T-helper 2 cell (primary cell): ENCODE data around the gene CLCN3.
"Not testable (repeated sequence)": the region's sequence is repeated elsewhere in the genome, so short reads cannot be mapped to it uniquely, and the experiment has no call there.

Experiments
- DNase-seq, 5 experiments: peaks; one replicate each; pipeline versions ENCODE4 v3.0.0 to v3.0.0-alpha.2; 2012 to 2022

The CLCN3 gene

DNA sequence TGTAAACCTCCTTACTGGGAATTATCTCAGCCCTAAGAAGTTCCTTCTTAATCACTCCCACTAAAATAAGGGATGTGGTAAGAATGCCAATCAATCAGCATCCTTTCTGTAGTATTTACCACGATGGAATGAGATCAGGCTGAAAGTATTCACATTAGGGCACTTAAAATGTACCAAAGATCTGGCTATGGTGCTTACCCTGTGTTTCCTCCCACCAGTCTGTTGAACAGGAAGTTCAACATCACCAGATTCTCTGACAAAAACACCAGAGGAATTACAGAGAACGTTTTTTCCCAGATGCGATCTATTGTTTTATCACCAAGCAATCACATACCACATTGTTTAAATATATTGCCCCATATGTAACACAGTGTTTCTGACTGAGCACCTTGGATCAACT is 2.1 kb upstream of the CLCN3 start:
- peak in 1 of 5 experiments; percentile 48 for DNase-seq

DNA sequence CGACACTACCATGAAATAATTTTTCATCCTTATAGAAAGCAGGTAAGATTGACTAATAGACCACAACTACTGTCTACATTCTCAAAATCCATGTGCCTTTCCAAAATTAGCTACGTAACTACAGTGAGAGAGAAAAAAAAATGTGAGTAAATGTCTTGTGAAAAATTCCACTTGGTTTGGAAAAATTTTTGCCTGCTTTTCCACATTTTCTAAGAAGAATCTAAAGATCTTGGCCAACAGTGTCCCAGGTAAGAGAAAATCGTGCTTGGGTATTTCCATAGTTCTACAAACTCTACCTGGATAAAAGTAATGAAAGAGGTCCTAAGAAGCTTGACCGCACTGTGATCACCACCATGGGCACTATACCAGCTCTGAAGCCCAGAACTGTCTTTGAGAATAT is 1.4 kb upstream of the CLCN3 start:
- DNase-seq, result no peak

- DNase-seq, result peak in 2 of 5 experiments; percentile 44 to 72
These were observed 840 bp upstream of the CLCN3 start for GRCh38 chr4:169619518-169619957.

GRCh38 chr4:169620880-169621248 is 486 bp downstream of the CLCN3 start:
- DNase-seq, result peak in 2 of 5 experiments; percentile 9 to 67

DNA sequence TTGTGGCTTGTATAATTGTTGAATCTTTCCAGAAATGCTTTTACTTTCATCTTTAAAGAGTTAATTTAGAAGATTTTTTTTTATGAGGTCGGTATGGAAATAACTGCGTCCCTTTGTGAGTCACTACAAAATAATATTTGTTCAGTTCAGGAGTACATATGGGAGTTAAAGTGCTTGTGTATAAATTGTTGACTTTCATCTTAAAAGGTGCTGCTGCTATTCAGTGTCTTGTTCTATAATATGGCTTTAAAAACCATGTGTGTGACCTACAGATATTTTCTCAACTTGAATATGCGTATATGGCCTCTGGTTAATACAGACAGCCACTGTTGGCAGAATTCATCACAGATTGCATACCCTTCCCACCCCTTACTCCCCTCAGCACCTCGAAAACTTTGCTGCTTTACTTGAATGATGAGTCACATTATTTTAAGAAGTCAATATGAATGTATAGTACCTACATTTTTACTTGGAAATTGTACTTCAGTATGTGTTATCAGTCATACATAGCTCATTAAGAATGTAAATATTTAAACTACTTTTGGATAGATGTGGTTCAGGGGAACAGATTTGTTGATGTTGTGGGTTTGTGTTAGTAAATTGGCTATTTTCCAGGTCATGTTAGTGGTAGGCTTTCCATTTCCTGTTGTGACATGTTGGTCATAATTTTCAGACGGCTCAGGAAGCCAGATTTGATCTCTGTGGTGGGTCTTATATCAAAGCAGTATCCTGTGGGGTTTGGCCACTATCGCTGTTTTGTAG is 1.5 kb downstream of the CLCN3 start:
- DNase-seq, result peak in 3 of 5 experiments; percentile 21 to 94 (median 82)

- peak in 1 of 5 experiments; percentile 10 for DNase-seq
These were observed 2.2 kb downstream of the CLCN3 start for GRCh38 chr4:169622566-169622965.

GRCh38 chr4:169624012-169624411 is 3.6 kb downstream of the CLCN3 start:
- DNase-seq, result not testable (repeated sequence)

DNA sequence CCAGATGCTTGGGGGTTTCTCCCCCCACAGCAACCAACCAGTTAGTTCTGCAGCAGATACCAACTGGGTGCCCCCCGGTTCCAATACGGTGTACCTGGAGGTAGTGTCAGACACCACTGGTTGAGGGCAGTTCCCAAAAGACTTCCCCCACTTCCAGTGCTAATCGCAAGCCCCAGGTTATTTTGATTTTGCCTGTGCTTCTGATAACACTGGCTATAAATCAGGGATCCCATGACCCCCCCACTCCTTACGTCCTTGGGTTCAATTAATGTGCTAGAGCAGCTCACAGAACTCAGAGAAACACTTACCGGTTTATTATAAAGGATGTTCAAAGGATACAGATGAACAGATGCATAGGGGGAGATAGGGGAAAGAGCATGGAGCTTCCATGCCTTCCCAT is 5.5 kb downstream of the CLCN3 start:
- DNase-seq, result no peak

GRCh38 chr4:169626331-169627282 is 6.2 kb downstream of the CLCN3 start:
- DNase-seq, result peak in 1 of 5 experiments; percentile 56

DNA sequence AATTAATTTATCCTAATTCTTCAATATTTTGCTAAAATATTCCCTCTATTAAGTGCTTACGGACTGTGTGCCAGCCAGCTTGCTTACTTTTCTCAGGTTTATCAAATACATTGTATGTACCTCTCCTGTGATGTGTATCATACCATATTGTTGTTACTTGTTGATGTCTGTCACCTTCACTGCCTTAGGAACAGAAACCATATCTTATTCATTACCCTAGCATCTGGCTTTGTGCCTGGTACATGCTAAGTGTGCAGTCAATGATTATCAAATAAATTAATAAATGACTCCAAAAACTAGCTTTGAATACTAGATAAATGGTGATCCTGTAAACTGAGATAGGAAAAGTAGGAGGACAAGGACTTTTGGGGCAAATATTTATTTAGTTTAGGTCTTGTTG is 6.9 kb downstream of the CLCN3 start:
- DNase-seq, result no peak

GRCh38 chr4:169628579-169628978 is 8.2 kb downstream of the CLCN3 start:
- DNase-seq, result no peak

DNA sequence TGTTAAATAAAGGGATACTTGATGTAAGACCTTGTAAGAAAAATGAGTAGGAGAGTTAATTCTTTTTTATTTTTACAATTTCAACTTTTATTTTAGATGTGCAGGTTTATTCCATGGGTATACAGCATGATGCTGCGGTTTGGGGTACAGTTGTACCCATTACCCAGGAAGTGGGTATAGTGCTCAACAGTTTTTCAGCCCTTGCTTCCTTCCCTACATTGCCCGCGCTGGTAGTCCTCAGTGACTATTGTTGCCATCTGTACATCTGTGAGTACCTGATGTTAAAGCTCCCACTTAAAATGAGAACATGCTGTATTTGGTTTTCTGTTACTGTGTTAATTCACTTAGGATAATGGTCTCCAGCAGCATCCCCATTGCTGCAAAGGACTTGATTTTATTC is 9.7 kb downstream of the CLCN3 start:
- peak in 1 of 5 experiments; percentile 8 for DNase-seq

DNA sequence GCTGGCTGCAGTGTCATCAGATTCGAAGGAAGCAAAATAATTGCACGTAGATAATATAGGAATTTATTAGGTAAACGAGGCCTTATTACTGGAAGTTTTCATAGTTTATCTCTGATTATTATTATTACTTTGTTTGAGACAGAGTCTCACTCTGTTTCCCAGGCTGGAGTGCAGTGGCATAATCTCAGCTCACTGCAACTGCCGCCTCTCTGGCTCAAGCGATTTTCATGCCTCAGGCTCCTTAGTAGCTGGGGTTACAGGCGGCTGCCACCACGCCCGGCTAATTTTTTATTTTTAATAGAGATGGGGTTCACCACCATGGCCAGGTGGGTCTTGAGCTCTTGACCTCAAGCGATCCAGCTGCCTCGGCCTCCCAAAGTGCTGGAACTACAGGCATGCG is 12.5 kb downstream of the CLCN3 start:
- DNase-seq, result no peak

DNA sequence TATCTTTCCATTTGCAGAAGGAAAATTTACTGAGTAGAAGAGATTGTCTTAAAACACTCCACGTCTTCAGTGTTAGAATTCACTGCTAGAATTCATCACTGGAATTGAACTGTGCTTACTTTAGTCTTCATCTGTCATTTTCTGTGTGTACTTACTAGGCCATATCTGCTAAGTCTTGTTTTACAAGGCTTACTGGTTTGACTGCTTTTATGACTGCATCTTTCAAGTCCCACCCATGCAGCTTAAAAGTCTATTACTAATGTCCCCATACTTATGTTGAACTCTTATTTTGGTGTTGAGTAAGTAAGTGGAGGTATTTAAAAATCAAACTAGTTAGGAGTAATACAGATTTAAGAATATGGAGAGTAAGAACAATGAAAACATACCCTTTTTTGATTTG is 14.6 kb downstream of the CLCN3 start:
- no peak for DNase-seq

- no peak for DNase-seq
These were observed 20.0 kb downstream of the CLCN3 start for GRCh38 chr4:169640261-169640870.

GRCh38 chr4:169644802-169645201 is 24.4 kb downstream of the CLCN3 start:
- DNase-seq, result no peak

DNA sequence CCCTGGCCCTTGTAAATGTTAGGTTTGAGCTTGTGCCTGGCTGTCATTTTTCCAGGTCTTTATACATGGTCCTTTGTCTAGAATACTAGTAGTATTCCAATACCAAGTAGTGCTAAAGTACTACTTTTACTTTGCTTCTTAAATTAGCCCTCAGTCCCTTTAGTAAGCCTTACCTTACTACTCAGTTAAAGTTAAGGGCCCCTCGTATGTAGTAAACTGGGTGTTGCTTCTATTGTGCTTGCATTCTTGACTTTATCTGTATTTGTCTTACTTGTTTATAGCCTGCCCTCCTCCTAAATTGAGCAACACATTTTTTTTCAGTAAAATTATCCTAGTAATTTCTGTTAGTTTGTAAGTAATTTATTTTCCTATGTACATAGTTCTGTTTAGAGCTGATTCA is 25.2 kb downstream of the CLCN3 start:
- no peak for DNase-seq

DNA sequence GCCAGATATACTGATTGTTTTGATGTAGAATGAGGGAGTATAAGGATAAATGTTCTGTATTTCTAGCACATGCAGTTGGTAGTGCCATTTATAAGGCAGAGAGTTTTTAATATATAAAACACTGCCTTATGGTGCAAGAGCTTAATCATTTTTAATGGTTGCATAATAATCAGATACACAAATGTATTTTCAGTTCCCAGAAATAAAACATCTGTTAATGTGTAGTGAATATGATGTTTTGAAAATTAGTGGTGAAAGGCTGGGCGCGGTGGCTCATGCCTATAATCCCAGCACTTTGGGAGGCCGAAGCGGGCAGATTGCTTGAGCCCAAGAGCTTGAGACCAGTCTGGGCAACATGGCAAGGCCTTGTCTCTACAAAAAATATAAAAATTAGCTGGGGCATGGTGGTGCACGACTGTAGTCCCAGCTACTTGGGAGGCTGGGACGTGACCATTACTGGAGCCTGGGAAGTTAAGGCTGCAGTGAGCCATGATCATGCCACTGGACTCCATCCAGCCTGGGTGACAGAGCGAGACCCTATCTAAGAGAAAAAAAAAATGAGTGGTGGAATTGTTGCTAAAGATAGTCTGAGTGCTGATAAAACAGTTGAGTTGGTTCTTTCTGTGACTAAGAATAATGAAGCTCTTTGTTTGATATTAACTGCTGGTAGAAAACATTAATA is 29.3 kb downstream of the CLCN3 start:
- no peak for DNase-seq

DNA sequence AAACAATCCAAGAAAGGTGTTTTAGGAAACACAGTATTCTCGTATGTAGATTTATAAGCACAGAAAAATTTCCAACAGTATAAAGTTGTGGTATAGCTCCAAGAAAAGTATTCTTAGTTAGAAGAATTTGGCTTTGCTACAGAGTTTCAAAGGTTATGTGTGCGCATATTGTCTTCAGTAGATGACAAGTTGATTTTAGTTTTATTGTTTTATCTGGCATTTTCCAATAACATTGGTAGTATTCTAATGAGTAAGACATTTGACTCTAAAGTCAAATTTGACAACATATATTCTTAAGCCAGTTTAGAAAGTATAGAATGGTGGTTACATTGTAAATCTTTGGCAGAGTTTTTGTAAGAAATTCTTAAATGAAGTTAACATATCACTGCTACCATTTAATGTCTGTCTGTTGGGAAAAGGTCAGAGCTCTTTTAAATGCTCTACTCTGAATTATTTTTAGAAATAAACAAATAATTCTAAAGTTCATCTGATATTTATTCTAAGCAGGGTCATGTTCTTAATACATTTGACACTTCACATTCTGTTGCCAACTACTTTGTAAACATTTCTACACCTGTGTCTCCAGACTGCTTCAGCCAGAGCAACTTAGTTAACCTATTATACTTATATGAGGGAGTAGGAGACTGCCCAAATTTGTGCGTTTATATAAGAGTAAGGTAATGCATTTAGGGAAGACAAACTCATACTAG is 30.0 kb downstream of the CLCN3 start:
- DNase-seq, result no peak

GRCh38 chr4:169652535-169652934 is 32.2 kb downstream of the CLCN3 start:
- no peak for DNase-seq

DNA sequence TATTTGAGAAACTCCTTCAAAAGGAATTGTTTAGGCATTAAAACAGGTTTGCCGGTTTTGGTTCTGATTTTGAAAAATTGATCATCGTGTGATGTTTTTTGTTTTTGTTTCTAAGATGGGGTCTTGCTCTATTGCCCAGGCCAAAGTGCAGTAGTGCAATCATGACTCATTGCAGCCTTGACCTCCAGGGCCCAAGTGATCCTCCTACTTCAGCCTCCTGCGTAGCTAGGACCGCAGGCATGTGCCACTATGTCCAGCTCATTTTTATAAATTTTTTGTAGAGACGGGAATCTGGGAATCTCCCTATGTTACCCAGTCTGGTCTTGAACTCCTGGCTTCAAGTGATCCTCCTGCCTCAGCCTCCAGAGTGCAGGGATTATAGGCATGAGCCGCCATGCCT is 35.0 kb downstream of the CLCN3 start:
- DNase-seq, result no peak
